ENCODE data around the gene BEST1.

The BEST1 gene

GRCh38 chr11:61969391-61969758 is 19.2 kb downstream of the BEST1 start:
- H3K36me3 Mint-ChIP-seq (ENCODE audit: low read depth): peaks cover 45% of the 10 kb centered on the region
- H3K9me3 Mint-ChIP-seq: no peaks in the 10 kb centered on the region
- H3K4me1 Mint-ChIP-seq (ENCODE audit: low read depth): peaks cover 71% of the 10 kb centered on the region
- H3K27me3 Mint-ChIP-seq: no peaks in the 10 kb centered on the region
- peak overlapping the region; percentile 99 for H3K27ac Mint-ChIP-seq
- H3K4me3 Mint-ChIP-seq: peak overlapping the region; percentile 93
- intact Hi-C loops (cut with micrococcal nuclease): no loop called here

DNA sequence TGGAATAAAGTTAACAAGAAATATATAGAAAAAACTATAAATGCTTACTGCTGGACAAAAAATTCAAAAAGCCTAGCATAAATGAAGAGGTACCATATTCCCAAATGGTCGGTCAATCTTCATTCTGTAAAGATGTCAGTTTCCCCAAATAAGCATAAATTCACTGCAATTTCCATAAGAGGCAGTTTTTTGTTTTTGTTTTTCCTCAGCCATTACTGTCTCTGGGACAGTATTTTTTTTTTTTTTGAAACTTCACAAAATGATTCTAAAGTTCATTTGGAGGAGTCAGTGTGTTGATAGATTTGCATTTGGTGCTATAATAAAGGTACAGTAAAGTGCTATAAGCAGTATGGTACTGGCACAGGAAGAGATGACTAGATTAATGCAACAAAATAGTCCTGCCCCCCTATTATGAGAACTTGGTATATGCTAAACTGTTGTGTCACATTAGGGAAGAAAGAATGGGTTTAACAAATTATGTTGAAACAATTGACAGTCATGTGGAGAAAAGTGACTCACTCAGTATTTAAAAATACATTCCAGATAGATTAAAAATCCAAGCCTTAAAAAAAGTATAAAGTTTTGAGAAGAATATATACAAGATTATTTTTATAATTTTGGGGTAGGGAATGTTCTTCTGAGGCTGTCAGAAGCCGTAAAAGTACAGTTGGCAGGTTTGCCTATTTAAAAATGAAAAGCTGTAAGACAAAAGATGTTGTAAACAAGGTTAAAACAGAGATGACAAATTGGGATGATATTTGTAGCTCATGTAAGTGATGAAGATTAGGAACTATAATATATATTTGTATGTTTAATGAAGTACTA is 19.9 kb downstream of the BEST1 start:
- Mint-ChIP-seq H3K4me3 (peak overlapping the region; percentile 30), H3K4me1 (ENCODE audit: low read depth) (peaks cover 68% of the 10 kb centered on the region), H3K27ac (peak overlapping the region; percentile 99), H3K9me3 (no peaks in the 10 kb centered on the region), H3K27me3 (no peaks in the 10 kb centered on the region), H3K36me3 (ENCODE audit: low read depth) (peaks cover 38% of the 10 kb centered on the region)
- intact Hi-C loops (cut with micrococcal nuclease): loop anchor here (5.0 kb wide), 1 partner anchor 112 kb away; no protein-coding TSS in a partner anchor

DNA sequence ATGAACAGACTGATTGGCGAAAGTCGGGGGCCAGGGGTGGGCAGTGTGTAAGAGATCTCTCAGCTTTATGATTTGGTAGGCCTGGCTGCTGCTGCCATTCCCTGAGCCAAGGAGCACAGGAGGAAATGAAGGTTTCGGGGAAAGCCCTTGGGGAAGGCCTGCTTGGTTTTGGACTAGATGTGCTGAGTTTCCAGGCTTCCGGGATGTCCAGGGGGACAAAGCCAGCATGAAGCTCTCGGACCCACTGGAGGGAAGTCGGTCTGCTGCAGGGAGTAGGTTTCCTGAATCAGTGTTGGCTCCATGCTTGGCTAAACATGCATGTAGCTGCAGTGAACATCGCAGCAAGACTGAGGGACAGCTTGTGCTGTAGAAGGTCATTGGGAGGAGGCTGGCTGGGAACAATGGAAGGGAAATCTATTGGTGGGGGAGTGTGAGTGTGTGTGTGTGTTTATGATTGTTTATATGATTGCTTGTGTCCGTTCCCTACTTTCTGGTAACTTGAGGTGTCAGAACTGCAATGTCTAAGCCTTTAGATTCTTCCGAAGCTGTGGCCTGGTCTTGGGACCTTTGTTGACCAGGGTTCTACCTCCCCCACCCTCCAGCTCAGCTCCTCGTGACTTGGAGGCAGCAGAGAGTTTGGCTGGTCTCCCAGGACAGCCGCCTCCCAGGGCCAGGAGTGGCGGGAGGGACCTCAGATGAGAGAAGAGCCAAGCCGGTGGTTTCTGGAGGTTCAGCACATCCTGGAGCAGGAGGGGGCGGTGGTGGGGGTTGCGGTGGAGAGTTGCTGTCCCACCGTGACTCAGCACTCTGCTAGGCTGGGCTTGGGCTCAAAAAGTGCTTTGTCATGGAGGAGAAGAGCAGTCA is 21.3 kb downstream of the BEST1 start:
- Mint-ChIP-seq H3K27me3 (no peaks in the 10 kb centered on the region), H3K4me1 (ENCODE audit: low read depth) (peaks cover 81% of the 10 kb centered on the region), H3K9me3 (no peaks in the 10 kb centered on the region), H3K36me3 (ENCODE audit: low read depth) (peaks cover 24% of the 10 kb centered on the region), H3K4me3 (peak overlapping the region; percentile 56), H3K27ac (peak overlapping the region; percentile 99)
- intact Hi-C loops (cut with micrococcal nuclease): loop anchor here (1.0 to 5.0 kb wide), 2 partner anchors 54 to 111 kb away; no protein-coding TSS in a partner anchor

- H3K27ac Mint-ChIP-seq: peak overlapping the region; percentile 99
- intact Hi-C loops (cut with micrococcal nuclease): loop anchor here (5.0 kb wide), 1 partner anchor 110 kb away; no protein-coding TSS in a partner anchor
- no peaks in the 10 kb centered on the region for H3K9me3 Mint-ChIP-seq
- peaks cover 17% of the 10 kb centered on the region for H3K36me3 Mint-ChIP-seq (ENCODE audit: low read depth)
- peaks cover 85% of the 10 kb centered on the region for H3K4me1 Mint-ChIP-seq (ENCODE audit: low read depth)
- peaks cover 3% of the 10 kb centered on the region for H3K27me3 Mint-ChIP-seq
- peak overlapping the region; percentile 56 for H3K4me3 Mint-ChIP-seq
Measured at GRCh38 chr11:61972112-61972671, 22.0 kb downstream of the BEST1 start.

GRCh38 chr11:61972672-61973475 is 22.7 kb downstream of the BEST1 start:
- Mint-ChIP-seq H3K9me3 (no peaks in the 10 kb centered on the region), H3K4me3 (peak overlapping the region; percentile 41), H3K27ac (peak overlapping the region; percentile 99), H3K4me1 (ENCODE audit: low read depth) (peaks cover 84% of the 10 kb centered on the region), H3K27me3 (peaks cover 6% of the 10 kb centered on the region), H3K36me3 (ENCODE audit: low read depth) (peaks cover 10% of the 10 kb centered on the region)
- intact Hi-C loops (cut with micrococcal nuclease): loop anchor here (5.0 kb wide), 1 partner anchor 109 kb away; no protein-coding TSS in a partner anchor

DNA sequence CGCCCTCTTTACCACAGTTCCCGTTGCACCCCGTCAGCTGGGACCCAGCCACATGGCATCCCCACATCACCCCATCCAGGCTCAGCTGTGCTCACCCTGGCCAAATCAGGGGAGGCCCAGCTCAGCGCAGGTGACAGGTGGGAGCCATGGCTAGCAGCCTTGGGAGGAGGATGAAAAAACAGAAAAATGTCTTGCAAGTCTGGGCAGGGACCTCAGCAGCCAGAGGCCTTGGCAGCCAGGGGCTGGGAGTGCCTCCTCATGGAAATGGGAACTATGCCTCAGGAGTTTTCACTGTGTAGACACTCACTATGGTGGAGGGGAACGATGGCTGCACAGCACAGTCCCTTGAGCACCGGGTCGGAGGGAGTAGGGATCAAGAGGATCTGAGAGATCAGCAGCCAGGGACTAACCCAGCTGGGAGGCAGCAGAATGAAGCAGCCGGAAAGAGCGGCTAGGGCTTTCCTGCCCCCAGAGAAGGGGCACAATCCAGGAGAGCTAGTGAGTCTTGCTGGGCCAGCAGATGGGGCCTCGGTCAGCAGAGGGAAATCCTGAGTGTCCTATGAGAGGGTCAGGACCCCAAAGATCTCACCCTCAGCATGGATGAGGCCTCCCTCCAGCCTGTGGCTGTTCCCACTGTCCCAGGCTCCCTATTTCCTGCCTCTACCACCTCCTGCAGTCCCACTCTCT is 23.5 kb downstream of the BEST1 start:
- peaks cover 79% of the 10 kb centered on the region for H3K4me1 Mint-ChIP-seq (ENCODE audit: low read depth)
- peak overlapping the region; percentile 99 for H3K27ac Mint-ChIP-seq
- peaks cover 6% of the 10 kb centered on the region for H3K27me3 Mint-ChIP-seq
- intact Hi-C loops (cut with micrococcal nuclease): loop anchor here (5.0 kb wide), 1 partner anchor 109 kb away; no protein-coding TSS in a partner anchor
- peaks cover 3% of the 10 kb centered on the region for H3K36me3 Mint-ChIP-seq (ENCODE audit: low read depth)
- no peaks in the 10 kb centered on the region for H3K9me3 Mint-ChIP-seq
- H3K4me3 Mint-ChIP-seq: peak overlapping the region; percentile 41

DNA sequence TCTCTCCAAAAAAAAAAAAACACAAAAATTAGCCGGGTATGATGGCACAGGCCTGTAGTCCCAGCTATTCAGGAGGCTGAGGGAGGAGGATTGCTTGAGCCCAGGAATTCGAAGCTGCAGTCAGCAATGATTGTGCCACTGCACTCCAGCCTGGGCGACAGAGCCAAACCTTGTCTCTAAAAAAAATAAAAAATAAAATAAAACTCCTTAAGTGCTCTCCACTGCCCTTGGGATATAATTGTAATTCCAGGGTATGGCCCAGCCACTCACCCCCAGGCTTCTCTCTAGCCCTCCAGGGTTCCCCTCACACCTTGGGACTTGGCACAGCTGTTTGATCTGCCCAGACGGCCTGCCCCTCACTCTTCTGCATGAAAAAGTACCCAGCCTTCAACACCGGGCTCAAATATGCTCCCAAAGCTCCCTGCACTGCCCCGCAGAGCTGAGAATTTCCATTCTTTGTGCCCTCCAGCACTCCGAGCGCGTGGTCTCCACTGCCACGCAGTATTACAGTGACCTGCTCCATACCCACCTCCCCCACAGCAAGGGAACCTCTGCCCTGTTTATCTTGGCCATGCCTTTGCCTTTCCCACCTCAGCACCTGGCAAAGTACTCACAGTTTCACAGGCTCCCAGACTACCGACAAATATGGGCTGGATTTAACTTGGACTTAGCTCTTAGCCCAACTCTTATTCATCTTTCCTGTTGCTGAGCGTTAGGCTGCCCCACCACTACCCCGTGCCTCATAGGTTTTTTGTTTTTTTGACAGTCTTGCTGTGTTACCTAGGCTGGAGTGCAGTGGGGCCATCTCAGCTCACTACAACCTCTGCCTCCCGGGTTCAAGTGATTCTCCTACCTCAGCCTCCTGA is 24.8 kb downstream of the BEST1 start:
- Mint-ChIP-seq H3K27ac (peak overlapping the region; percentile 21), H3K27me3 (peaks cover 6% of the 10 kb centered on the region), H3K4me3 (no peak overlapping the region), H3K36me3 (ENCODE audit: low read depth) (no peaks in the 10 kb centered on the region), H3K9me3 (no peaks in the 10 kb centered on the region), H3K4me1 (ENCODE audit: low read depth) (peaks cover 73% of the 10 kb centered on the region)
- intact Hi-C loops (cut with micrococcal nuclease): loop anchor here (5.0 kb wide), 1 partner anchor 107 kb away; no protein-coding TSS in a partner anchor

GRCh38 chr11:61975638-61976419 is 25.7 kb downstream of the BEST1 start:
- peaks cover 6% of the 10 kb centered on the region for H3K27me3 Mint-ChIP-seq
- peaks cover 65% of the 10 kb centered on the region for H3K4me1 Mint-ChIP-seq (ENCODE audit: low read depth)
- intact Hi-C loops (cut with micrococcal nuclease): no loop called here
- no peaks in the 10 kb centered on the region for H3K36me3 Mint-ChIP-seq (ENCODE audit: low read depth)
- peak overlapping the region; percentile 21 for H3K27ac Mint-ChIP-seq
- H3K4me3 Mint-ChIP-seq: no peak overlapping the region
- no peaks in the 10 kb centered on the region for H3K9me3 Mint-ChIP-seq

- H3K27ac Mint-ChIP-seq: peak overlapping the region; percentile 10
Measured at GRCh38 chr11:61976420-61976800, 26.3 kb downstream of the BEST1 start.

GRCh38 chr11:61976813-61977475 is 26.8 kb downstream of the BEST1 start:
- H3K9me3 Mint-ChIP-seq: no peaks in the 10 kb centered on the region
- peaks cover 55% of the 10 kb centered on the region for H3K4me1 Mint-ChIP-seq (ENCODE audit: low read depth)
- no peak overlapping the region for H3K4me3 Mint-ChIP-seq
- intact Hi-C loops (cut with micrococcal nuclease): no loop called here
- peaks cover 6% of the 10 kb centered on the region for H3K27me3 Mint-ChIP-seq
- peak overlapping the region; percentile 10 for H3K27ac Mint-ChIP-seq
- H3K36me3 Mint-ChIP-seq (ENCODE audit: low read depth): no peaks in the 10 kb centered on the region

More at GRCh38 chr11:61976420-61976800, 26.3 kb downstream of the BEST1 start:
- Mint-ChIP-seq H3K36me3 (ENCODE audit: low read depth) (no peaks in the 10 kb centered on the region), H3K4me1 (ENCODE audit: low read depth) (peaks cover 59% of the 10 kb centered on the region), H3K4me3 (no peak overlapping the region), H3K27me3 (peaks cover 6% of the 10 kb centered on the region), H3K9me3 (no peaks in the 10 kb centered on the region)
- intact Hi-C loops (cut with micrococcal nuclease): no loop called here

Measured in dendritic cell treated with granulocyte-macrophage colony-stimulating factor and Interleukin-4, amounts not matched to agents 40 ng/mL and 50 ng/mL, for 4 days (primary cell).